ENCODE results near the gene PDCD2. TPM values are rescaled to one million over a fixed set of nuclear protein-coding genes. Genes with fewer than 3 reads are reported as not detected.

PDCD2 gene
- total and polyA plus RNA-seq, 2 experiments from 2014 or later, result 65.2 to 77.8 TPM

DNA sequence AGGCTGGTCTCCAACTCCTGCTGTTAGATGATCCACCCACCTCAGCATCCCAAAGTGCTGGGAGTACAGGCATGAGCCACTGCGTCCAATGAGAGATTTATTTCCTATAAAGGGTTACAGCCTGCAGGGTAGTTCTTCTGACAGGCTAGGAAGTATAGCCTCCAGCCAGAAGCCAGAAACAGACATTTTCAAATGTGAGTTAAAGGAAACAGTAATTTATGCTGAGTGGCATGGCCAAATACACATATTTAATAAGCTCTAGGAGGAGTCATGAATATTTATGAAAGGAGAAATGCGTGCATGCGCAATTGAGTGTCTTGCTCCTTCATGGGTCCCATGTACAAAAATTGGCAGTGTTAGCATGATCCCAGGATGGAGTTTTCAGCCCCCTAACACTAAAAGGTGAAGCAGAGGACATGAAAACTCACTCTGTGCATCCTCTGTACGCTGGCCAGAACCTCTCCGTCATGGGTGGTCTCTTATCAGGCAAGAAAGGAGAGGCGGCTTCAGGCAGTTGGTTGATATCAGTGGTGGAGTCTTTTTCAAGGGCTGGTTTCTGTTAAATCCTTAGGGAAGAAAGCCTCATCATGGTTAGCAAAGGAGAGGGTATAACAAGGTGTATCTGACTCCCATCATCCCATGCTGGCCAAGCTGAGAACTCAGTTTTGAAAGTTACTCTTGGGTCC, 21.3 kb upstream of the PDCD2 start:
- Histone ChIP-seq H3K79me2 (no peaks in the 10 kb centered on the region), H3K27me3 (peaks cover 16% of the 10 kb centered on the region), H3K4me1 (ENCODE audit: insufficient read depth) (no peaks in the 10 kb centered on the region), H3K4me2 (no peak overlapping the region), H3K36me3 (replicated peaks; ENCODE audit: insufficient read depth, low read depth) (no peaks in the 10 kb centered on the region), H3K9me2 (replicated peaks; ENCODE audit: insufficient read depth) (no peaks in the 10 kb centered on the region), H3K9me3 (ENCODE audit: low read depth) (no peaks in the 10 kb centered on the region), H2AFZ (no peak overlapping the region), H4K20me1 (ENCODE audit: insufficient read depth, poor library complexity, severe bottlenecking) (no peaks in the 10 kb centered on the region), H3K4me3 (no peak overlapping the region), H3K27ac (no peak overlapping the region)
- DNase-seq (ENCODE audit: low spot score), result no peak
- TF ChIP-seq EZH2 (IDR thresholded peaks at IDR 0.05; ENCODE audit: borderline replicate concordance) (no peak), EZH2phosphoT487 (IDR thresholded peaks at IDR 0.05; ENCODE audit: low read depth, severe bottlenecking, unreplicated experiment) (no peak)
- TF ChIP-seq, protein P1, sequence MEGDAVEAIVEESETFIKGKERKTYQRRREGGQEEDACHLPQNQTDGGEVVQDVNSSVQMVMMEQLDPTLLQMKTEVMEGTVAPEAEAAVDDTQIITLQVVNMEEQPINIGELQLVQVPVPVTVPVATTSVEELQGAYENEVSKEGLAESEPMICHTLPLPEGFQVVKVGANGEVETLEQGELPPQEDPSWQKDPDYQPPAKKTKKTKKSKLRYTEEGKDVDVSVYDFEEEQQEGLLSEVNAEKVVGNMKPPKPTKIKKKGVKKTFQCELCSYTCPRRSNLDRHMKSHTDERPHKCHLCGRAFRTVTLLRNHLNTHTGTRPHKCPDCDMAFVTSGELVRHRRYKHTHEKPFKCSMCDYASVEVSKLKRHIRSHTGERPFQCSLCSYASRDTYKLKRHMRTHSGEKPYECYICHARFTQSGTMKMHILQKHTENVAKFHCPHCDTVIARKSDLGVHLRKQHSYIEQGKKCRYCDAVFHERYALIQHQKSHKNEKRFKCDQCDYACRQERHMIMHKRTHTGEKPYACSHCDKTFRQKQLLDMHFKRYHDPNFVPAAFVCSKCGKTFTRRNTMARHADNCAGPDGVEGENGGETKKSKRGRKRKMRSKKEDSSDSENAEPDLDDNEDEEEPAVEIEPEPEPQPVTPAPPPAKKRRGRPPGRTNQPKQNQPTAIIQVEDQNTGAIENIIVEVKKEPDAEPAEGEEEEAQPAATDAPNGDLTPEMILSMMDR (IDR thresholded peaks at IDR 0.05; ENCODE audit: poor library complexity), result no peak
- WGBS (ENCODE audit: low lambda C conversion rate, missing lambda C conversion rate), result 62% methylated on average over 6 of the region's 6 CpGs

DNA sequence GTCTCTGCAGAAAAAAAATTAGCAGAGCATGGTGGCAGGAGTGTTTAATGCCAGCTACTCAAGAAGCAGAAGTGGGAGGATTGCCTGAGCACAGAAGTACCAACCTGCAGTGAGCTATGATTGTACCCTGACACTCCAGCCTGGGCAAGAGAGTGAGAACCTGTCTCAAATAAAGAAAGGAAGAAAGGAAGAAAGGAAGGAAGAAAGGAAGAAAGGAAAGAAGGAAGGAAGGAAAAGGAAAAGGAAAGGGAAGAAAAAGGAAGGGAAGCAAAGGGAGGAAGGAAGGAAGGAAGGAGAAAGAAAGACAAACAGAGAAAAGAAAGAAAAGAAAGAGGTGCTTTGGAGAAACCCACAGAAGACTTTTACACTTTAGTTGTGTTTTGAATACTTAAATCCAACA, 12.8 kb upstream of the PDCD2 start:
- no peaks in the 10 kb centered on the region for H3K36me3 ChIP-seq (replicated peaks; ENCODE audit: insufficient read depth, low read depth)
- no peak overlapping the region for H3K27ac ChIP-seq
- no peaks in the 10 kb centered on the region for H3K27me3 ChIP-seq
- DNase-seq (ENCODE audit: low spot score), result no peak
- H3K4me3 ChIP-seq, result no peak overlapping the region
- H3K9me2 ChIP-seq (replicated peaks; ENCODE audit: insufficient read depth), result no peaks in the 10 kb centered on the region
- H2AFZ ChIP-seq, result no peak overlapping the region
- no peak for TF ChIP-seq EZH2phosphoT487 (IDR thresholded peaks at IDR 0.05; ENCODE audit: low read depth, severe bottlenecking, unreplicated experiment)
- no peak for TF ChIP-seq EZH2 (IDR thresholded peaks at IDR 0.05; ENCODE audit: borderline replicate concordance)
- TF ChIP-seq, protein P1 (IDR thresholded peaks at IDR 0.05; ENCODE audit: poor library complexity), result no peak
- H3K4me1 ChIP-seq (ENCODE audit: insufficient read depth), result no peaks in the 10 kb centered on the region
- no peaks in the 10 kb centered on the region for H4K20me1 ChIP-seq (ENCODE audit: insufficient read depth, poor library complexity, severe bottlenecking)
- no peaks in the 10 kb centered on the region for H3K9me3 ChIP-seq (ENCODE audit: low read depth)
- no peak overlapping the region for H3K4me2 ChIP-seq
- H3K79me2 ChIP-seq, result no peaks in the 10 kb centered on the region

DNA sequence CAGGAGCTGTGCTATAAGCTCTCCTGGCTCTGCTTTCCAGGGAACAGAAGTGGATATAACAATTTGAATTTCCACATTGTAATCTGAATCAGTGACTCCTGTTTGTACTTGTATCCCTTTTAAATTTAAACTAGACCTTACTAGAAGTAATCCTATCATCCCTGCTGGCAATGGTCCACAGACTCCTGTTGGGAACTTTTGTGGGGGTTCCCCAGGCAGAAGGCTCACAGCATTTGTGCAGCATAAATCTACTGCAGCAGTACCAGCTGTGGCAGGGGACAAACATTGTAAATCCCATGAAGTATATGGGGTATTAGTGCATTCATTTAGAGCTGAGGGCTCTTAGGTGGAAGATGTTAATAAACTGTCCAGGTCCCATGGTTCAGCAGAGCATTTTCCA, 12.0 kb upstream of the PDCD2 start:
- Histone ChIP-seq H3K4me2 (no peak overlapping the region), H2AFZ (no peak overlapping the region), H3K36me3 (replicated peaks; ENCODE audit: insufficient read depth, low read depth) (no peaks in the 10 kb centered on the region), H3K27me3 (no peaks in the 10 kb centered on the region), H3K27ac (no peak overlapping the region), H3K79me2 (no peaks in the 10 kb centered on the region), H3K9me2 (replicated peaks; ENCODE audit: insufficient read depth) (no peaks in the 10 kb centered on the region), H3K4me3 (no peak overlapping the region), H3K4me1 (ENCODE audit: insufficient read depth) (no peaks in the 10 kb centered on the region), H4K20me1 (ENCODE audit: insufficient read depth, poor library complexity, severe bottlenecking) (no peaks in the 10 kb centered on the region), H3K9me3 (ENCODE audit: low read depth) (no peaks in the 10 kb centered on the region)
- DNase-seq (ENCODE audit: low spot score), result no peak
- TF ChIP-seq, protein P1 (IDR thresholded peaks at IDR 0.05; ENCODE audit: poor library complexity), result no peak
- TF ChIP-seq EZH2 (IDR thresholded peaks at IDR 0.05; ENCODE audit: borderline replicate concordance), result no peak
- no peak for TF ChIP-seq EZH2phosphoT487 (IDR thresholded peaks at IDR 0.05; ENCODE audit: low read depth, severe bottlenecking, unreplicated experiment)

Data from hepatocyte (in vitro differentiated cells).